H1 (cell line): Measurements from ENCODE around the gene GJD3. TPM values are rescaled to one million over a fixed set of nuclear protein-coding genes. Genes with fewer than 3 reads are reported as not detected.

Experiments used
- CTCF ChIA-PET: fragments of 300-600 bp; sonication (Branson Sonifier 250); formaldehyde crosslinking; loops from one replicate; lab custom pipeline; 2021; ENCODE audit not compliant: partially characterized antibody; lab: Charles Lee
- POLR2A ChIA-PET: fragments of 300-600 bp; sonication (Branson Sonifier 250); formaldehyde crosslinking; loops from one replicate; lab custom pipeline; 2021; ENCODE audit warnings: inconsistent platforms; ENCODE audit not compliant: partially characterized antibody; lab: Charles Lee
- DNase-seq, 2 experiments: peaks; one replicate each; pipeline versions ENCODE4 v3.0.0 to v3.0.0-alpha.2; 2010 to 2022; ENCODE audit warnings: low spot score in 2 of 2, low read depth in 1 of 2, mixed read lengths in 1 of 2
- FAIRE-seq: peaks from 2 replicates; lab custom pipeline; 2011; peaks lifted over from hg19 to GRCh38; lab: Jason Lieb, UNC
- H2AFZ ChIP-seq: 2 replicates; pipeline ENCODE4 v1.8.1; 2012; ENCODE audit warnings: low read length, inconsistent platforms
- H2AK5ac ChIP-seq: 2 replicates; pipeline ENCODE4 v1.6.1; 2013; ENCODE audit warnings: low read depth, low read length
- H2BK120ac ChIP-seq: replicated peaks from 2 replicates; pipeline ENCODE3; 2013; ENCODE audit warnings: low read depth, low read length, inconsistent platforms
- H2BK12ac ChIP-seq: 2 replicates; pipeline ENCODE4 v1.6.1; 2013; ENCODE audit warnings: low read depth, low read length
- H2BK15ac ChIP-seq: 2 replicates; pipeline ENCODE4 v1.6.1; 2013; ENCODE audit warnings: low read length
- H2BK20ac ChIP-seq: 2 replicates; pipeline ENCODE4 v1.6.1; 2013; ENCODE audit warnings: low read length
- H2BK5ac ChIP-seq: 2 replicates; pipeline ENCODE4 v1.6.1; 2013; ENCODE audit warnings: low read depth, low read length
- H3K14ac ChIP-seq: 2 replicates; pipeline ENCODE4 v1.6.1; 2013; ENCODE audit warnings: inconsistent platforms; ENCODE audit not compliant: insufficient read length
- H3K18ac ChIP-seq: 2 replicates; pipeline ENCODE4 v1.6.1; 2013; ENCODE audit warnings: low read length; ENCODE audit errors: extremely low read depth
- H3K23ac ChIP-seq: 2 replicates; pipeline ENCODE4 v1.6.1; 2013; ENCODE audit warnings: inconsistent platforms; ENCODE audit not compliant: insufficient read length
- H3K23me2 ChIP-seq: 2 replicates; pipeline ENCODE4 v1.6.1; 2013; ENCODE audit warnings: low read depth, low read length
- H3K27ac ChIP-seq: 2 replicates; pipeline ENCODE4 v1.6.1; 2011; ENCODE audit warnings: low read depth, low read length, inconsistent platforms
- H3K27me3 ChIP-seq, 4 experiments: replicated peaks in 1 of 4; 1 replicate in 1 of 4; 2 replicates in 3 of 4; pipeline versions ENCODE4 v1.6.1 to v1.8.1; 2011 to 2013; ENCODE audit warnings: low read length in 3 of 4, mild to moderate bottlenecking in 3 of 4, inconsistent platforms in 2 of 4, mixed read lengths in 2 of 4, moderate library complexity in 1 of 4; ENCODE audit not compliant: control insufficient read depth in 3 of 4, insufficient read depth in 3 of 4; ENCODE audit errors: extremely low read depth in 1 of 4
- H3K36me3 ChIP-seq, 4 experiments: 2 replicates each; pipeline versions ENCODE4 v1.6.1 to v1.8.1; 2011 to 2013; ENCODE audit warnings: mild to moderate bottlenecking in 4 of 4, low read length in 3 of 4, moderate library complexity in 2 of 4, control low read depth in 1 of 4, inconsistent platforms in 1 of 4; ENCODE audit not compliant: insufficient read depth in 4 of 4, control insufficient read depth in 2 of 4
- H3K4ac ChIP-seq: replicated peaks from 2 replicates; pipeline ENCODE3; 2013; ENCODE audit warnings: low read length, low read depth, mixed read lengths, inconsistent platforms; ENCODE audit not compliant: insufficient read length
- H3K4me1 ChIP-seq, 4 experiments: replicated peaks in 1 of 4; 1 replicate in 1 of 4; 2 replicates in 3 of 4; pipeline versions ENCODE4 v1.6.1 to v1.8.1; 2011 to 2013; ENCODE audit warnings: low read length in 3 of 4, inconsistent platforms in 2 of 4, mixed read lengths in 1 of 4; ENCODE audit not compliant: insufficient read depth in 4 of 4, control insufficient read depth in 3 of 4
- H3K4me2 ChIP-seq, 2 experiments: 2 replicates each; pipeline versions ENCODE4 v1.6.1 to v1.8.1; 2011 to 2013; ENCODE audit warnings: low read depth in 2 of 2, low read length in 2 of 2, control low read depth in 1 of 2, inconsistent platforms in 1 of 2, mild to moderate bottlenecking in 1 of 2; ENCODE audit not compliant: insufficient read depth in 1 of 2
- H3K4me3 ChIP-seq, 4 experiments: fragments of 200-600, 300-600 bp in 1 of 4; sonication (generic), shearing (Covaris generic), sonication (Bioruptor Twin) in 1 of 4; 2 replicates each; pipeline versions ENCODE4 v1.5.1 to v1.8.1; 2011 to 2016; ENCODE audit warnings: low read length in 4 of 4, low read depth in 3 of 4, control low read depth in 2 of 4, inconsistent platforms in 2 of 4, mild to moderate bottlenecking in 2 of 4, mixed read lengths in 1 of 4, moderate library complexity in 1 of 4; ENCODE audit not compliant: insufficient read depth in 2 of 4; ENCODE audit errors: extremely low read depth in 1 of 4
- H3K56ac ChIP-seq: replicated peaks from 2 replicates; pipeline ENCODE3; 2013; ENCODE audit warnings: low read depth, mild to moderate bottlenecking, mixed read lengths, low read length, inconsistent platforms; ENCODE audit not compliant: insufficient read length
- H3K79me1 ChIP-seq: 2 replicates; pipeline ENCODE4 v1.6.1; 2013; ENCODE audit warnings: low read depth, low read length, control low read depth
- H3K79me2 ChIP-seq, 2 experiments: 2 replicates each; pipeline versions ENCODE4 v1.6.1 to v1.8.1; 2012 to 2013; ENCODE audit warnings: low read length in 2 of 2, mild to moderate bottlenecking in 2 of 2, inconsistent platforms in 1 of 2; ENCODE audit not compliant: insufficient read depth in 2 of 2, control insufficient read depth in 1 of 2
- H3K9ac ChIP-seq, 4 experiments: replicated peaks in 1 of 4; 1 replicate in 1 of 4; 2 replicates in 3 of 4; pipeline versions ENCODE4 v1.6.1 to v1.8.1; 2011 to 2013; ENCODE audit warnings: low read depth in 3 of 4, low read length in 3 of 4, control low read depth in 2 of 4, mild to moderate bottlenecking in 2 of 4, moderate library complexity in 2 of 4, inconsistent platforms in 1 of 4; ENCODE audit errors: extremely low read depth in 1 of 4
- H3K9me3 ChIP-seq, 2 experiments: 2 replicates each; pipeline versions ENCODE4 v1.6.1 to v1.8.1; 2012 to 2013; ENCODE audit warnings: mild to moderate bottlenecking in 2 of 2, moderate library complexity in 2 of 2, control low read depth in 1 of 2, inconsistent platforms in 1 of 2, low read depth in 1 of 2, low read length in 1 of 2, mixed read lengths in 1 of 2; ENCODE audit not compliant: insufficient read depth in 2 of 2
- H4K20me1 ChIP-seq, 2 experiments: replicated peaks in 1 of 2; 2 replicates each; pipeline versions ENCODE3 to v1.8.1; 2011 to 2013; ENCODE audit warnings: inconsistent platforms in 2 of 2, low read length in 2 of 2, mild to moderate bottlenecking in 1 of 2; ENCODE audit not compliant: insufficient read depth in 2 of 2, control insufficient read depth in 1 of 2
- H4K5ac ChIP-seq: 2 replicates; pipeline ENCODE4 v1.6.1; 2013; ENCODE audit warnings: low read length, low read depth, mixed read lengths, inconsistent platforms; ENCODE audit not compliant: insufficient read length
- H4K8ac ChIP-seq: 2 replicates; pipeline ENCODE4 v1.8.0; 2013; ENCODE audit warnings: mild to moderate bottlenecking, moderate library complexity, low read length, inconsistent platforms; ENCODE audit not compliant: insufficient read depth; ENCODE audit errors: extremely low read depth
- H4K91ac ChIP-seq: replicated peaks from 2 replicates; pipeline ENCODE3; 2013; ENCODE audit warnings: low read length, mixed read lengths, inconsistent platforms; ENCODE audit not compliant: insufficient read length
- ATF3 ChIP-seq: IDR thresholded peaks from 2 replicates; pipeline ENCODE4 v1.6.1; 2011; ENCODE audit warnings: low read depth, mild to moderate bottlenecking, low read length; ENCODE audit not compliant: insufficient read depth
- BRCA1 ChIP-seq: IDR thresholded peaks from 2 replicates; pipeline ENCODE4 v1.6.1; 2012; ENCODE audit warnings: low read depth, low read length, improper control_type of control experiment
- EZH2 ChIP-seq: fragments of 200-600 bp; sonication (generic); IDR thresholded peaks from 2 replicates; pipeline ENCODE4 v1.7.1; 2012; ENCODE audit warnings: low read depth, mild to moderate bottlenecking, moderate library complexity, low read length, inconsistent platforms; ENCODE audit not compliant: severe bottlenecking
- HDAC2 ChIP-seq, 2 experiments: fragments of 300-600 bp in 1 of 2; sonication (generic) in 1 of 2; IDR thresholded peaks; 2 replicates each; pipeline ENCODE4 v1.6.1; 2011 to 2012; ENCODE audit warnings: low read depth in 2 of 2, low read length in 2 of 2, mild to moderate bottlenecking in 2 of 2, moderate library complexity in 2 of 2, borderline replicate concordance in 1 of 2, inconsistent platforms in 1 of 2
- KDM4A ChIP-seq: IDR thresholded peaks from one replicate; pipeline ENCODE4 v1.7.1; 2012; ENCODE audit warnings: low read depth, mild to moderate bottlenecking, moderate library complexity, low read length, inconsistent platforms; ENCODE audit not compliant: severe bottlenecking
- NANOG ChIP-seq: IDR thresholded peaks from 2 replicates; pipeline ENCODE4 v1.6.1; 2011; ENCODE audit warnings: low read length, low read depth, mild to moderate bottlenecking, inconsistent platforms; ENCODE audit not compliant: insufficient read depth, poor library complexity, severe bottlenecking
- PHF8 ChIP-seq: fragments of 200-600 bp; sonication (generic); conservative IDR thresholded peaks from 2 replicates; pipeline ENCODE4 v1.7.1; 2012; ENCODE audit warnings: low read depth, mild to moderate bottlenecking, inconsistent platforms, low read length, moderate library complexity
- SAP30 ChIP-seq: fragments of 300-600 bp; sonication (generic); IDR thresholded peaks from 2 replicates; pipeline ENCODE4 v1.7.1; 2012; ENCODE audit warnings: low read length, moderate library complexity, mild to moderate bottlenecking, inconsistent platforms; ENCODE audit not compliant: insufficient read depth, insufficient replicate concordance
- SRF ChIP-seq: IDR thresholded peaks from 2 replicates; pipeline ENCODE4 v1.6.1; 2011; ENCODE audit warnings: mild to moderate bottlenecking, low read depth, low read length, moderate library complexity
- WGBS, 2 experiments: shearing (Covaris generic) in 1 of 2; methylation state at CpG; one replicate each; pipeline versions ENCODE4 v1.1.6 to v1.1.7; 2013 to 2015; ENCODE audit warnings: low lambda C conversion rate in 2 of 2, mixed read lengths in 2 of 2, inconsistent platforms in 1 of 2, low coverage in 1 of 2, missing lambda C conversion rate in 1 of 2; ENCODE audit not compliant: insufficient replicate concordance in 2 of 2, insufficient coverage in 1 of 2, insufficient read length in 1 of 2; ENCODE audit errors: extremely low coverage in 1 of 2, missing lambda C conversion rate in 1 of 2; 5-methylcytosine and 5-hydroxymethylcytosine counted together
- polyA plus RNA-seq, 7 experiments: library from polyadenylated mRNA; depleted of rRNA in 3 of 7; stranded (reverse) in 5 of 7; unstranded in 2 of 7; fragments of >200 nt in 5 of 7; fragments of 200-250 nt in 2 of 7; gene quantifications; 1 replicate in 5 of 7; 2 replicates in 1 of 7; 4 replicates in 1 of 7; pipeline versions ENCODE4 v1.2.1 to v1.2.3, GENCODE V29; 2011 to 2013; ENCODE audit warnings: missing spikeins in 2 of 7, mixed read lengths in 2 of 7
- total RNA-seq: library from RNA; stranded (reverse); fragmentation: NEBNext Ultra II Directional; extraction: Animal tissue kit (Norgen Biotek cat#: 25700); gene quantifications from 2 replicates; pipeline ENCODE4 v1.2.1, GENCODE V29; 2021

Gene GJD3
- total and polyA plus RNA-seq, 2 of the 8 experiments (the other 6 are each of a cell fraction or from before 2014, with no cell fraction given): 0.53 to 1.9 TPM

GRCh38 chr17:40319651-40320540 is 44.6 kb downstream of the GJD3 start:
- no peak overlapping the region for H3K4me3 ChIP-seq
- DNase-seq: no peak
- no peak overlapping the region for H3K14ac ChIP-seq
- H4K8ac ChIP-seq: peak overlapping the region; percentile 63; the same call in 1 of the 2 replicates
- peak overlapping the region in 1 of 2 experiments; percentile 75; a peak in 1 of 4 replicates for H3K4me2 ChIP-seq
- no peak overlapping the region for H2AFZ ChIP-seq
- H3K79me1 ChIP-seq: peaks cover 17% of the 10 kb centered on the region
- no peak overlapping the region for H3K9ac ChIP-seq
- H2BK5ac ChIP-seq: no peak overlapping the region
- H2BK12ac ChIP-seq: no peak overlapping the region
- no peak overlapping the region for H2BK15ac ChIP-seq
- H3K23ac ChIP-seq: no peak overlapping the region
- peaks cover 18% of the 10 kb centered on the region for H3K23me2 ChIP-seq
- POLR2A ChIA-PET: interaction anchor here (0.9 to 30.6 kb wide), 6 partner anchors 9 to 24 kb away, joined by 3 to 540 read pairs (median 3); partner anchors contain the start of genes CDC6 and RARA
- H3K36me3 ChIP-seq: no peaks in the 10 kb centered on the region
- H3K18ac ChIP-seq: no peak overlapping the region
- peaks cover 0 to 34% (median 22%) of the 10 kb centered on the region in 4 experiments; a peak in 6 of 7 replicates for H3K4me1 ChIP-seq
- H3K27me3 ChIP-seq: peaks cover 0 to 30% (median 16%) of the 10 kb centered on the region in 4 experiments; a peak in 5 of 7 replicates
- peaks cover 20 to 37% of the 10 kb centered on the region in 2 experiments for H4K20me1 ChIP-seq
- WGBS, 2 experiments: 86% methylated on average over 9 of the region's 11 CpGs; no CpG with 5 or more reads in 1 of the 2 experiments
- H2BK20ac ChIP-seq: no peak overlapping the region
- no peak overlapping the region for H3K27ac ChIP-seq
- H4K5ac ChIP-seq: no peak overlapping the region
- no peak overlapping the region for H3K4ac ChIP-seq
- H2AK5ac ChIP-seq: no peak overlapping the region
- no peak overlapping the region for H4K91ac ChIP-seq
- no peak overlapping the region for H3K56ac ChIP-seq
- CTCF ChIA-PET: interaction anchor here (0.9 to 39.2 kb wide), 4 partner anchors 8 to 33 kb away, joined by 4 to 1198 read pairs (median 6); partner anchors contain the start of gene GJD3
- H2BK120ac ChIP-seq: no peak overlapping the region
- H3K9me3 ChIP-seq: no peaks in the 10 kb centered on the region
- FAIRE-seq: no peak
- H3K79me2 ChIP-seq: peaks cover 0 to 20% of the 10 kb centered on the region in 2 experiments; a peak in 2 of 4 replicates
- TF ChIP-seq SAP30 (no peak), PHF8 (no peak), NANOG (no peak), EZH2 (no peak), HDAC2 (IDR thresholded peaks at IDR 0.05; ENCODE audit: borderline replicate concordance in 1 of 2, low read depth in 2 of 2, low read length in 2 of 2) (no peak), BRCA1 (no peak), ATF3 (no peak), SRF (no peak), KDM4A (no peak)
